HUES64 (cell line): ENCODE results near the gene MSI2.

ENCODE experiments used
- H3K27ac ChIP-seq: 2 replicates; pipeline ENCODE4 v1.7.0; 2013; ENCODE audit warnings: low read depth, low read length, inconsistent platforms
- H3K27me3 ChIP-seq: 2 replicates; pipeline ENCODE4 v1.6.1; 2013; ENCODE audit warnings: mild to moderate bottlenecking, low read length; ENCODE audit not compliant: insufficient read depth
- H3K36me3 ChIP-seq: 2 replicates; pipeline ENCODE4 v1.6.1; 2013; ENCODE audit warnings: mild to moderate bottlenecking, low read length; ENCODE audit not compliant: insufficient read depth
- H3K4me1 ChIP-seq: 2 replicates; pipeline ENCODE4 v1.6.1; 2013; ENCODE audit warnings: mild to moderate bottlenecking, low read length, moderate library complexity; ENCODE audit not compliant: insufficient read depth
- H3K4me3 ChIP-seq: 2 replicates; pipeline ENCODE4 v1.5.1; 2013; ENCODE audit warnings: mild to moderate bottlenecking, low read length, moderate library complexity
- H3K9ac ChIP-seq: 2 replicates; pipeline ENCODE4 v1.6.1; 2013; ENCODE audit warnings: mild to moderate bottlenecking, low read depth, low read length
- H3K9me3 ChIP-seq: 2 replicates; pipeline ENCODE4 v1.6.1; 2013; ENCODE audit warnings: low read depth, low read length; ENCODE audit not compliant: insufficient read depth
- WGBS: fragments of 150-250, 120-280 bp; methylation state at CpG from one replicate; pipeline ENCODE4 v1.1.7; 2013; ENCODE audit warnings: missing lambda C conversion rate; 5-methylcytosine and 5-hydroxymethylcytosine counted together

The MSI2 gene

DNA sequence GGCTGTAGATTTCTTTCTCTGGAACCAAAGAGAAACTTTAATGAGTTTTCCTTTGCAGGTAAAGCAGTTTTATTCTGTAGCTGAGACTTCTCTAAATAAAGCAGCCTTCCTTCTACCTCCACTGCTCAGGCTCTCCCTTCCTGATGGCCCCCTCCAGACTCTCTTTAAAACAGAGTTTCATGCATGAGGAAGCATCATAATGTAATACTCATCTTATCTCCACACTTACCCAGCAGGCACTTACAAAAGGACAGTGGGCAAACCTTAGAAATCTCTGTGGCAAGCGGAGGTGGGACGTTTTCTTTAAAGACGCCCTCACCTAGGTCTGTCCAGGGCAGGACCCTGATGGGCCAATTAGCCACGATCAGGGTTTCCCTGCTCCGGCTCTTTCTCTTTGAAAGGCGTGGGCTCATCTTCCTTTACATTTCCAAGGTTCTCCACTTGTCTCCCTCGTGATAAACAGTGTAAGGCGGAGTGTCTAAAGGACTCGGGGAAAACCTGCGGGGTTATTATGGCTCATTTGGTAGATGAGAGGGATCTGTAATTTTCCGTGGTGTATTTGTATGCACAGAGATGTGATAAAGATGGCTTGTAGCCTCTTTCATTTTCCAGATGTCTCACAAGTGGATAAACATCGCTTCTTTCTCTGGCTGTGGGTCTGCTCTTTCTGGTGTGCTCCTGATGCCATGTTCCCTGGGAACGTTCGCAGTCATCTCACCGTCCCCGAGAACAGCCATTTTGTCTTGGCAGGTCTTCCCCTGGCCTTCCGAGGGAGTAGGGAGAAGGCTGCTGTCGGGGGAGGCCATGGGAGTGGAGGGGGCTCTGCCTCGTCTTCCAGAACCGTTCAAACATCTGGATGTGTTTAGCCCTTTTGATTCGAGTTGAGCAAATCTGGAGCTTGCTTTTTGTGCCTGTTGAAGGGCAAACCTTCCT lies 249.8 kb downstream of the MSI2 start:
- H3K4me1 ChIP-seq, result peaks cover 22% of the 10 kb centered on the region
- H3K4me3 ChIP-seq, result no peak overlapping the region
- peak overlapping the region; percentile 76 for H3K27ac ChIP-seq
- no peaks in the 10 kb centered on the region for H3K27me3 ChIP-seq
- whole genome bisulfite sequencing, result 66% methylated on average over 21 of the region's 21 CpGs
- no peaks in the 10 kb centered on the region for H3K36me3 ChIP-seq
- H3K9me3 ChIP-seq, result no peaks in the 10 kb centered on the region
- H3K9ac ChIP-seq, result peak overlapping the region; percentile 46

DNA sequence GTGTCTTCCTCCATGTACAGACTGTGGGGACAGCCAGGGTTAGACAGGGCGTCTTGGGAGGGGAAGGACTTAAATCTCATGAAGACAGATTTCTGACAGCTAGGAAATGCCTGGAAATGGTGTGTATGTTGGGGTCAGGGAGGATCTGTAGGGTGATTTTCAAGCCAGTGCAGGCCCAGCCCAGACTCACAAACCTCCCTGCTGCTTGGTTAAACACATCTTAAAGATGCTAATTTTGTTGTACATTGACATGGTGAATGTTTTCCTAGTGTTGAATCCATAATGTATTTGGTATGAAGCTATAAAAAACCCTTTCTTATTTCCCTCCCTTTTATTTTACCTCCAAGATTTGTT lies 250.4 kb downstream of the MSI2 start:
- Histone ChIP-seq H3K9ac (peak overlapping the region; percentile 46), H3K27me3 (no peaks in the 10 kb centered on the region), H3K36me3 (no peaks in the 10 kb centered on the region), H3K4me3 (no peak overlapping the region), H3K9me3 (no peaks in the 10 kb centered on the region), H3K27ac (peak overlapping the region; percentile 76), H3K4me1 (peaks cover 22% of the 10 kb centered on the region)
- WGBS, result 44% methylated on average over 1 of the region's 1 CpG

DNA sequence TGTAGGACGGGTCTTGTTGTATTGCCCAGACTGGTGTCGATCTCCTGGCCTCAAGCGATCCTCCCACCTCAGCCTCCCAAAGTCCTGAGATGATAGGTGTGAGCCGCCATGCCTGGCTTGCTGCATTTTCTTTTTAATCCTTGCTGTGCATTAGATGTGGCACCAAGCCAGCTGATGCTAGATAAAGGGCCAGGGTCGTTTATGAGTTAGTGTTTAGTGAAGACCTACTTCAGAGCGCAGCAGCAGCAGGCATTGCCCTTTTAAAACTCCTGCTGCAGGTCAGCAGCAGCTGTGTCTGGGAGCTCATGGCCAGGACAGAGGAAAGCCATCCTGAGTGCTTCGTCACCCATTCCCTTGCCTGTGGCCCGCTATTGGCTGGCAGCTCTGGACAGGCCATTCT lies 251.5 kb downstream of the MSI2 start:
- H3K27ac ChIP-seq, result no peak overlapping the region; the same call in 1 of the 2 replicates

DNA sequence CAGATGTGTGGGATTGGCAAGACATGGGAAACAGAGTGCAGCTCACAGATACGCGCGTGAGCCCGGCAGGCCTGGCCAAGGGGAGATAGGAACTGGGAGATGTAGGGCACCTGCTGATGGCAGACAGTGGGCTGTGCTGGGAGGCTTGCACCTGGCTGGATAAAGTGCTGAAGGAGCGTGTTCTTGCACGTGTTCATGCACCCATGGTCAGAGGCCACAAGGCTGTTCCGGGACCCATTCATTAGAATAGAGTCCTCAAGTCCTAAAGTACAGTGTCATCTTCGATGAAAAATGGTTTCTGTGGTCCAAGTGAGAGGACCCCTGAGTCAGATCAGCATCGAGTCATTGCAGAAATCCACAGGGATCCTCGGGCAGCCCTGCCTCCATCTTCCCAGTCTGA lies 252.3 kb downstream of the MSI2 start:
- WGBS, result 93% methylated on average over 10 of the region's 10 CpGs

More for the DNA sequence above, 251.5 kb downstream of the MSI2 start:
- H3K9ac ChIP-seq, result no peak overlapping the region
- H3K4me3 ChIP-seq, result no peak overlapping the region
- H3K36me3 ChIP-seq, result no peaks in the 10 kb centered on the region
- peaks cover 28% of the 10 kb centered on the region for H3K4me1 ChIP-seq
- H3K9me3 ChIP-seq, result no peaks in the 10 kb centered on the region
- no peaks in the 10 kb centered on the region for H3K27me3 ChIP-seq
- WGBS, result 91% methylated on average over 8 of the region's 8 CpGs

DNA sequence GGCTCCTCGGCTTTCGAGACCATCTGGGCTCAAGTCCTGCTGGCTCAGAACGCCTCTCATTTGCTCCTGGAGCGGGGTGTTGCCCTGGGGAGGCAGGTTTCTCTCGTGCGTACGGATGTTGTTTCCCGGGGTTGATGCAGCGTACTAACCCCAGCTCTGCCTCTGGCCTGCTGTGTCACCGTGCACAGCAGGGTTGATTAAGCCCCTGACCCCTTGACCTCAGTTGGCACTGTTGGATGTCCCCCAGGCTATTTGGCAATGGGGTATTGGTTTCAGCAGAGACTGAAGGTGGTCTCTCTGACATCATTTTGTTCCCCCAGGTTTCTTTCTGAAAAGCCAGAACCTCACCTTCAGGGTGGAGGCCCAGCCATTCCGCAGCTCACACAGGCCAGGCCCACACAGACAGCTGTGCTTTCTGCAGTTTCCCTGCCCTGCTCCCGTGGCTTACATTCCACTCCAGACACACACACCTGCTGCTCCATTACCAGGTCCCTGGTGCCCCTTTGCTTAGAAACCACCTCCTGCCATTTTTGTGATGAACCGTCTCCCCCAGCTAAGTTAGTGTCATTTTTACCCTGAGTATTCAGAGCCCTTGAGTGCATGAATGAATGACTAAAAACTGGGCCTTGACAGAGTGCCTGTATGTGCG lies 255.3 kb downstream of the MSI2 start:
- peaks cover 27% of the 10 kb centered on the region for H3K4me1 ChIP-seq
- no peak overlapping the region for H3K4me3 ChIP-seq
- WGBS, result 80% methylated on average over 14 of the region's 14 CpGs
- H3K36me3 ChIP-seq, result no peaks in the 10 kb centered on the region
- H3K9me3 ChIP-seq, result no peaks in the 10 kb centered on the region
- H3K9ac ChIP-seq, result no peak overlapping the region
- H3K27me3 ChIP-seq, result no peaks in the 10 kb centered on the region
- H3K27ac ChIP-seq, result no peak overlapping the region

More for the DNA sequence above, 252.3 kb downstream of the MSI2 start:
- no peaks in the 10 kb centered on the region for H3K9me3 ChIP-seq
- H3K4me1 ChIP-seq, result peaks cover 29% of the 10 kb centered on the region
- H3K4me3 ChIP-seq, result no peak overlapping the region
- no peaks in the 10 kb centered on the region for H3K27me3 ChIP-seq
- H3K27ac ChIP-seq, result no peak overlapping the region
- H3K36me3 ChIP-seq, result no peaks in the 10 kb centered on the region
- no peak overlapping the region for H3K9ac ChIP-seq

DNA sequence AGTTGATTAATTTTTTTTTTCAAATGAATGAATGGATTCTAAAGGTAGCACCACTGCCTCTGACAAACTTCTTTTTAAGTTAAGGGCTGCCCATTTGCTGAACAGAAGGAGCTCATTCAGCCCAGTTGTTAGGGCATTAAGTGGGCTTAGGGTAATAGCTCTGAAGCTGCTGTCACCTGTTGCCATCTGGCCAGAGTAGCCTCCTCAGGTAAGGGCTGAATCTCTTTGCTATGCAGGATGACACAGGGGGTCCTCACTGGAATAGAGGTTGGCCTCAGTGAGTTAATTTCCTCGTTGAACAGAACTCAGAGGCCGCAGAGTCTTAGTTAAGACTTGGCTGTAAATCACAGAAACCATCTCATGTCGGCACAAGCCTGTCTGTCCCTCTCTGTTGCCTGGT lies 255.9 kb downstream of the MSI2 start:
- H3K9ac ChIP-seq, result no peak overlapping the region
- peaks cover 29% of the 10 kb centered on the region for H3K4me1 ChIP-seq
- no peaks in the 10 kb centered on the region for H3K27me3 ChIP-seq
- H3K9me3 ChIP-seq, result no peaks in the 10 kb centered on the region
- no peaks in the 10 kb centered on the region for H3K36me3 ChIP-seq
- H3K27ac ChIP-seq, result no peak overlapping the region
- H3K4me3 ChIP-seq, result no peak overlapping the region
- WGBS, result 89% methylated on average over 3 of the region's 3 CpGs

DNA sequence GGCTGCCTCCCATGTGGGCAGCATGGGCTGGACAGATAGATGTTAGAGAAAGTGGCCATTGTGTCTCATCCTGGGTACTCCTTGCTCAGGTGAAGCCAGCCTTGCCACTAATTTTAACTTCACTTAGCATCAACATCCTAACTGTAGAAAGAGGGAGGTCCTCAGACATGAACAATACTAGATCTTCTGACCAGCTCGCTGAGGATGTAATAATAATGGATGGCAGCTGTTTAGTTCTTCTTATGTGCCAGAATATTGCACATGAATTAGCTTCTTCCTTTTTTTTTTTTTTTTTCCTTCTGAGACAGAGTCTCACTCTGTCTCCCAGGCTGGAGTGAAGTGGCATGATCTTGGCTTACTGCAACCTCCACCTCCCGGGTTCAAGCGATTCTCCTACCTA lies 256.4 kb downstream of the MSI2 start:
- Histone ChIP-seq H3K4me1 (peaks cover 29% of the 10 kb centered on the region), H3K36me3 (no peaks in the 10 kb centered on the region)

DNA sequence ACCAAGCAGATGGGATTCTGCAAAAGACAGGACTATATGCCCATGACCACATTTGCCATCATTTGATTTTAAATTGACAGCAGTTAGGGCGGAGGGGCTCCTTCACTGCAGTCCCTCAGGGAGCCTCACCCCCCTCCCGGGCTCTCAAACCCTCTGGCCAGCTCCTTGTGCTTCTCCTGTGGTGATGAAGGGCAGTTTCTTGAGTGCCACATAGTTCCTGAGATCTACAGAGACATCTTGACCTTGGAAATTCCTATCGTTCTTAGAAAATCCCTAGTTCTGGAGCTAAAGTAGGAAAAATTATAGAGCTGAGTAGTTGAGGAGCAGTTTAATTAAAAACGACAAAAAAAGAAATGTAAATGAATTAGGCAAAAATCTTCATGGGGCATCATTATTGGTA lies 257.2 kb downstream of the MSI2 start:
- no peaks in the 10 kb centered on the region for H3K36me3 ChIP-seq
- peaks cover 37% of the 10 kb centered on the region for H3K4me1 ChIP-seq
- 82% methylated on average over 4 of the region's 4 CpGs for WGBS

More for the DNA sequence above, 256.4 kb downstream of the MSI2 start:
- WGBS, result 100% methylated on average over 2 of the region's 3 CpGs
- Histone ChIP-seq H3K27me3 (no peaks in the 10 kb centered on the region), H3K27ac (no peak overlapping the region), H3K9me3 (no peaks in the 10 kb centered on the region), H3K9ac (no peak overlapping the region), H3K4me3 (no peak overlapping the region)

DNA sequence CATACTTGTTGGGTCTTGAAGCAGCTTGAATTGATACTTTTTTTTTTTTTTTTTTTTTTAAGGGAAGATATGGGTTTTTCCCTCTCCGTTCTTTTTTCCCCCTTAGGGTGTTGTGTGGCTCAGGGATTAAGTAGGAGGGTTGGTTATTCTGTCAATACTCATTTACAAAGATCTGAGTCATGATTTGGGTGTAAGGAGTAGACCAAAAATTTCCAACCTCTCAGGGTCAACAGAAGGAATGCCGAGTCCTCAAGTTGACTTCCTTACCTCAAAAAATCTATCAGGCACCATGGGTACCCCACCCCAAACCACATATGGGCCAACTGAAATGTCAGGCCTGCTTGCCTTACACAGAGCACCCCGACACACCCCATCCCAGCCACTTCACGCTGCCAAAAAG lies 258.3 kb downstream of the MSI2 start:
- no peak overlapping the region for H3K27ac ChIP-seq
- no peaks in the 10 kb centered on the region for H3K36me3 ChIP-seq
- peaks cover 47% of the 10 kb centered on the region for H3K4me1 ChIP-seq
- H3K4me3 ChIP-seq, result no peak overlapping the region
- no peaks in the 10 kb centered on the region for H3K27me3 ChIP-seq
- no peak overlapping the region for H3K9ac ChIP-seq
- WGBS, result 97% methylated on average over 2 of the region's 4 CpGs
- no peaks in the 10 kb centered on the region for H3K9me3 ChIP-seq

More for the DNA sequence above, 257.2 kb downstream of the MSI2 start:
- H3K27me3 ChIP-seq, result no peaks in the 10 kb centered on the region
- no peak overlapping the region for H3K9ac ChIP-seq
- H3K27ac ChIP-seq, result no peak overlapping the region
- H3K9me3 ChIP-seq, result no peaks in the 10 kb centered on the region
- no peak overlapping the region for H3K4me3 ChIP-seq

DNA sequence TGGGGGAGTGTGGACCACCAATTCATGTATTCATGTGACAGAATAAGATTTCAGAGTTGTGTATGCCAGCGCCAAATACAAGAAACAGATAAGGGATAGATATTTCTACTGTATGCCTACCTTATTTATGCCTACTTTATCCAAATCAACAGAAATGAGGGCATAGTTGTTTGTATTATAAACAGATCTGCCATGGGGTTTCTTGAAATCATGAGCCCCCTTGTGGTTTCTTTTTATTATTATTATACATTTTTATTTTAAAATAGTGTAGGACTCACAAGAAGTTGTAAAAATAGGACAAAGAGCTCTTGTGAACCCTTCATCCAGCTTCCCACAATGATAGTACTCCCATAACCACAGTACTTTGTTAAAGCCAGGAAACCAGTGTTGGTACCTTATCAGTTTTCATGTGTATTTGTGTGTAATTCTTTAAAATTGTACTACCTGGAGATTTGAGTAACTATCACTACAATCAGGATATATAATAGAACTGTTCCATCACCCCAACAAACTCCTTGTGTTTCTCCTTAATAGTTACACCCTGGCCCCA lies 259.4 kb downstream of the MSI2 start:
- H3K4me1 ChIP-seq, result peaks cover 47% of the 10 kb centered on the region
- H3K4me3 ChIP-seq, result no peak overlapping the region
- H3K9me3 ChIP-seq, result no peaks in the 10 kb centered on the region
- no peaks in the 10 kb centered on the region for H3K36me3 ChIP-seq
- H3K9ac ChIP-seq, result no peak overlapping the region
- no CpG with 5 or more reads among the region's 1 CpG for WGBS
- no peak overlapping the region for H3K27ac ChIP-seq
- H3K27me3 ChIP-seq, result no peaks in the 10 kb centered on the region
